A549 (cell line): Measurements from ENCODE around the gene AUTS2.

Experiments
- CEBPB ChIP-seq, 2 experiments: fragments of >200 bp in 1 of 2; sonication (Bioruptor Twin) in 1 of 2; formaldehyde crosslinking in 1 of 2; IDR thresholded peaks; 2 replicates each; pipeline ENCODE4 v1.6.1; 2012 to 2016
- POLR2A ChIP-seq: IDR thresholded peaks from 2 replicates; pipeline ENCODE4 v1.6.1; 2012; ENCODE audit warnings: mild to moderate bottlenecking, low read length

GRCh38 chr7:70696201-70696754 is 1098.0 kb downstream of the AUTS2 start:
- TF ChIP-seq POLR2A, result no peak
- TF ChIP-seq CEBPB (IDR thresholded peaks at IDR 0.05), result no peak
